Activated naive CD4-positive, alpha-beta T cell treated with anti-CD3 and anti-CD28 coated beads for 36 hours (primary cell): Measurements from ENCODE around the gene ZFAND6. TPM values are rescaled to one million over a fixed set of nuclear protein-coding genes. Genes with fewer than 3 reads are reported as not detected.
A peak's percentile ranks its signal among the peaks of the same experiment; 100 is the strongest.

Experiments
- CTCF ChIA-PET: fragments of 350-600 bp; sonication (Branson Sonifier 250); formaldehyde crosslinking; loops from one replicate; lab custom pipeline; 2021; ENCODE audit warnings: antibody characterized with exemption; lab: Charles Lee
- DNase-seq: peaks from one replicate; pipeline ENCODE4 v3.0.0-alpha.2; 2020
- H3K27ac Mint-ChIP-seq: one replicate; pipeline ENCODE4 v1.8.0; 2021; ENCODE audit warnings: mild to moderate bottlenecking, mixed read lengths
- H3K27me3 Mint-ChIP-seq: one replicate; pipeline ENCODE4 v1.8.0; 2021; ENCODE audit warnings: low read depth, mixed read lengths
- H3K36me3 Mint-ChIP-seq: one replicate; pipeline ENCODE4 v1.8.0; 2021; ENCODE audit warnings: low read depth, mixed read lengths
- H3K4me1 Mint-ChIP-seq: one replicate; pipeline ENCODE4 v1.8.0; 2021; ENCODE audit warnings: low read depth, mixed read lengths
- H3K4me3 Mint-ChIP-seq: one replicate; pipeline ENCODE4 v1.8.0; 2021; ENCODE audit warnings: mild to moderate bottlenecking, moderate library complexity, mixed read lengths
- H3K9me3 Mint-ChIP-seq: one replicate; pipeline ENCODE4 v1.8.0; 2021; ENCODE audit warnings: mixed read lengths
- intact Hi-C: fragments of 100-400 bp; cut with micrococcal nuclease; formaldehyde crosslinking; loops from one replicate; pipeline ENCODE4 v1.15.1; 2023
- total RNA-seq, 2 experiments: library from RNA; stranded (reverse); gene quantifications; one replicate each; pipeline ENCODE4 v1.2.3, GENCODE V29; 2021

Gene ZFAND6
- total RNA-seq, 2 experiments from 2014 or later: 28.9 to 29.6 TPM

DNA sequence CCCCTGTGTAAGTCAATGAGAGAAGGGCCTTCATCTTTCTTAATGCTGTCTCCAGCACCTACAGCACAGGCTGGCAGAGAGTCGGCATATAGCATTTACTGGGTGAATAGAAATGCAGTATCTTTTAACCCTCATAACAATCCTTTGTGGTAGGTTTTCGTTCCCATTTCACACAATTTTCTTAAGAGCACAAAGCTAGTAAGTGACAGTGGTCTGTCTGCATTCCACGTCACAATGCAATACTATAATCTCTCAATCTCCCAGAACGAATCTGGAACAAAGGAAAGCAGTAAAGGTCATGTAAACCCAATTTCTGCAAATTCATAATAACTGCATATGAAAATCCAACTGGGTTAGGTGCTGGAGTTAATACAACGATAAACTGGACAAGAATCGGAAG is 1.4 kb upstream of the ZFAND6 start:
- intact Hi-C loops: loop anchor here (2.0 kb wide), 1 partner anchor 161 kb away; the partner anchor contains the start of gene MTHFS
- Mint-ChIP-seq H3K36me3 (no peaks in the 10 kb centered on the region), H3K27ac (no peak overlapping the region), H3K4me3 (peak overlapping the region; percentile 45), H3K27me3 (no peaks in the 10 kb centered on the region), H3K4me1 (peaks cover 24% of the 10 kb centered on the region), H3K9me3 (no peaks in the 10 kb centered on the region)
- CTCF ChIA-PET: no interaction called here
- no peak for DNase-seq

DNA sequence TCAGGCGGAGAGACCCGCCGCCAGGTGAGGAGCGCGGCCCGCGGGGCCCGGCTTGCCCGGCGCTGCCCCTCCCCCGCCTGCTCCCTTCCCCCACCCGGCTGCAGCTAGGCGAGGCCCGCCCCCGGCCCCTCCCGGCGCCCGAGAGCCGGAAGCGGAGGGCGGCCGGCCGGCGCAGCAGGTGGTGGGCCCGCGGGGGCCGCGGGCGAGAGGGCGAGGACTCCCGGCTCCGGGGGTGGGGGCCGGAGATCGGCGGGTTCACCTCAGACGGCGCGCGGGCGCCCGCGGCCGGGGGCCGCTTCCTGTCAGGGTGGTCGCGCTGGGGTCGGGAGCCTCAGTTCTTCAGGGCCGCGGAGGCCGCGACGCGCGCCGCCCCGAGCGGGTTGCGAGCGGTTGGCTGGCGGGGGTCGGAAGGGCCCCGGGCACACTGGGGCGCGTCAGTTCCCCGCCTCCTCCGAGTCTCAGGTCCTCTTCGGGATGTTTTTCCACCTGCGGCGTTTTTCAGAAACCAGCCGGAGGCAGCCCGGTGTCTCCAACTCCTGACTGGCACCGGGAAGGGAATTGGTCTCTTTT is 395 bp downstream of the ZFAND6 start:
- no peaks in the 10 kb centered on the region for H3K36me3 Mint-ChIP-seq
- peak overlapping the region; percentile 89 for H3K27ac Mint-ChIP-seq

DNA sequence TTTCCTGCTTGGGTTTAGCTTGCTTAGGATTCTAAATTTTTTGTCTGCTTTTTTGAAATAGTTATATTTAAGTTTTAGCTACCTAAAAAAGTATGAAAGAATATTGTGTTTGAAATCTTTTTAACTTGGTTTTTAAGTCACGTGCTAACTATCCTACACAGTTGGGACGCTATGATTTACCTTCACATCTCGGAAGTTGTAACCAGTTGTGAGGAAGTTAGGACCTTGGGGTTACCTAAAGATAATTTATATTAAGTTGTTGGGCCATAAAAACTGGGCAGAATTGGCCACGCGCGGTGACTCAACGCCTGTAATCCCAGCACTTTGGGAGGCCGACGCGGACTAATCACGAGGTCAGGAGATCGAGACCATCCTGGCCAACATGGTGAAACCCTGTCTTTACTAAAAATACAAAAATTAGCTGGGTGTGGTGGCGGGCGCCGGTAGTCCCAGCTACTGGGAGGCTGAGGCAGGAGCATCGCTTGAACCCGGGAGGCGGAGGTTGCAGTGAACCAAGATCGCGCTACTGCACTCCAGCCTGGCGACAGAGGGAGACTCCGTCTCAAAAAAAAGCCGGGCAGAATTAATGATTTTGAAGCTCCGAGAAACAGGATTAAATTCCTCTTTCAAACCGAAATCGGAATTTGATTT is 1.0 kb downstream of the ZFAND6 start:
- peaks cover 38% of the 10 kb centered on the region for H3K4me1 Mint-ChIP-seq
- no peaks in the 10 kb centered on the region for H3K9me3 Mint-ChIP-seq
- H3K36me3 Mint-ChIP-seq: no peaks in the 10 kb centered on the region
- no peaks in the 10 kb centered on the region for H3K27me3 Mint-ChIP-seq
- CTCF ChIA-PET: interaction anchor here (0.7 to 2.0 kb wide), 10 partner anchors 11 to 101 kb away, joined by 3 to 9 read pairs (median 4); no protein-coding TSS in a partner anchor
- DNase-seq: peak; percentile 62
- H3K27ac Mint-ChIP-seq: peak overlapping the region; percentile 87
- intact Hi-C loops: loop anchor here (1.0 to 2.0 kb wide), 2 partner anchors 113 to 174 kb away; no protein-coding TSS in a partner anchor
- peak overlapping the region; percentile 79 for H3K4me3 Mint-ChIP-seq

More for the DNA sequence above, 395 bp downstream of the ZFAND6 start:
- Mint-ChIP-seq H3K9me3 (no peaks in the 10 kb centered on the region), H3K4me1 (peaks cover 31% of the 10 kb centered on the region), H3K27me3 (no peaks in the 10 kb centered on the region), H3K4me3 (peak overlapping the region; percentile 87)
- peak; percentile 45 for DNase-seq
- CTCF ChIA-PET: interaction anchor here (0.7 to 2.0 kb wide), 7 partner anchors 10 to 99 kb away, joined by 3 to 9 read pairs (median 4); no protein-coding TSS in a partner anchor
- intact Hi-C loops: loop anchor here (1.0 to 2.0 kb wide), 8 partner anchors 12 to 175 kb away; partner anchors contain the start of genes FAH and MTHFS

DNA sequence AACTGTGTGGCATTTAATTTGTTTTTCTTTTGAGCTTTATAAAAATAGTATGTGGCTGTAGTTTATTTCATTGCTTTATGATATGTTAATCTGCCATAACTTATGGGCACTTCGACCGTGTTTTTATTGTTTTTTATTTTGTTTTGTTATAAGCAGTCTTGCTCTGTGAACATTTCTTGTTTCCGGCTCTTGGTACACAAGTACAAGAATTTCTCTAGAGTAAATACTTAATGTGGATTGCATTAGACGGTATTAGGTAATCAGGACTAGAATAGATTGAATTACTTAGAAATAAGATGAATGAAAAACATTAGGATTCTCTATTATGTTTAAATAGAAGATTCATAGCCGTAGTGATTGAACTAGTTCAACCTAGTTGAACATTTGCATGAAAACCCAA is 2.1 kb downstream of the ZFAND6 start:
- intact Hi-C loops: loop anchor here (2.0 kb wide), 1 partner anchor 173 kb away; no protein-coding TSS in a partner anchor
- peak overlapping the region; percentile 79 for H3K4me3 Mint-ChIP-seq
- no peaks in the 10 kb centered on the region for H3K9me3 Mint-ChIP-seq
- no peaks in the 10 kb centered on the region for H3K36me3 Mint-ChIP-seq
- no peak for DNase-seq
- CTCF ChIA-PET: interaction anchor here (0.8 to 2.1 kb wide), 2 partner anchors 100 to 111 kb away, joined by 3 to 14 read pairs; no protein-coding TSS in a partner anchor
- peaks cover 38% of the 10 kb centered on the region for H3K4me1 Mint-ChIP-seq
- H3K27ac Mint-ChIP-seq: no peak overlapping the region
- H3K27me3 Mint-ChIP-seq: no peaks in the 10 kb centered on the region

DNA sequence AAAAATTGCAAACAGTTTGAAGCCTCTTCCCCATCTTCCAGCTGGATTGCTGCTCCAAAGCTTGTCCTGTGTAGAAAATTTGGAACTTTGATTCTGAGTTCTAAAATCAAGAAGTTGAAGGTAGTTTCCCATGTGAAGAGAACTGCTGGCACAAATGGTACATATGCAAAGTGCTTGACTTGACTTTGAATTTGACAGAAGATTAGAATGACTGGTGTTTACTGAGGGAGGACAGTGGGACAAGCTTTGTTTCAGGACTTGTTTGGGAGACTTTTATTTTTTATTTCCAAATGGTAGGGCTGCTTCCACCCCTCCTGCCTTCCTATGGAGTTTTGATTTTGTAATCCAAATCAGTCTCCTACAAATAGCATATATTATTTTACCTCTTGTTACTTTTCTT is 7.4 kb downstream of the ZFAND6 start:
- no peak overlapping the region for H3K27ac Mint-ChIP-seq
- no peaks in the 10 kb centered on the region for H3K36me3 Mint-ChIP-seq
- no peak overlapping the region for H3K4me3 Mint-ChIP-seq
- H3K9me3 Mint-ChIP-seq: no peaks in the 10 kb centered on the region
- H3K4me1 Mint-ChIP-seq: peaks cover 56% of the 10 kb centered on the region
- H3K27me3 Mint-ChIP-seq: no peaks in the 10 kb centered on the region
- intact Hi-C loops: no loop called here
- CTCF ChIA-PET: no interaction called here
- DNase-seq: no peak

DNA sequence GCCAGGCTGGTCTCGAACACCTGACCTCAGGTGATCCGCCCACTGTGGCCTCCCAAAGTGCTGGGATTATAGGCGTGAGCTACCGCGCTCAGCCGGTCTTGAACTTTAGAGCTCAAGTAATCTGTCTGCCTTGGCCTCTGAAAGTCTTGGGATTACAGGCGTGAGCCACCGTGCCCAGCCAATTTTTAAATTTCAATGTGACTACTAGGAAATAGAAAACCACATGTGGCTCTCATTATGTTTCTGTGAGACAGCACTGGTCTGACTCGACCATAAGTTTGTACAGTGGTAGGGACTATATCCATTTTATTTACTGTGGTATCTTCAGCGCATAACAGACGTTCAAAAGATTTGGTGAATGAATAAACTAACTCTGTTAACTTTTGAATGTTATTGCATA is 9.1 kb downstream of the ZFAND6 start:
- H3K36me3 Mint-ChIP-seq: no peaks in the 10 kb centered on the region
- intact Hi-C loops: no loop called here
- no peak for DNase-seq
- H3K9me3 Mint-ChIP-seq: no peaks in the 10 kb centered on the region
- H3K4me3 Mint-ChIP-seq: no peak overlapping the region
- CTCF ChIA-PET: no interaction called here
- no peaks in the 10 kb centered on the region for H3K27me3 Mint-ChIP-seq
- peaks cover 56% of the 10 kb centered on the region for H3K4me1 Mint-ChIP-seq
- H3K27ac Mint-ChIP-seq: no peak overlapping the region

DNA sequence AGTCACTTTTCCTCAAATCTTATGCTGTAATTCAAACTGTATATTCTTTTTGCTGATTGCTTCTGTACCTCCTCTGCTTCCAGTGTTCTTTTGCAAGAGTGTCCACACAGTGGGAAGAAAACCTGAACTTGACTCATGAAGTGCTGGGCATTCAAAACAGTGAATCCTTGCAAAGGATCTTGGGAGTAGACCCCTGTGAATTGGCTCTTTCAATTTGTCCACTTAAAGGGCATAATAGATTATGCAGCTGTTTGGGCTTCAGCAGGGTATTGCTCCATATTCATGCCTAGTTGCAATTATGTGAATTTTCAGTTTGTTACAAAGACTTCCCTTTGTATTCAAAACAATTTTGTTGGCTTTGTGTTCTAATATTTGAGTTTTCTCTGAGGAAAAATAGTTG is 11.4 kb downstream of the ZFAND6 start:
- no peaks in the 10 kb centered on the region for H3K9me3 Mint-ChIP-seq
- peaks cover 2% of the 10 kb centered on the region for H3K36me3 Mint-ChIP-seq
- no peaks in the 10 kb centered on the region for H3K27me3 Mint-ChIP-seq
- H3K4me3 Mint-ChIP-seq: no peak overlapping the region
- DNase-seq: no peak
- H3K27ac Mint-ChIP-seq: no peak overlapping the region
- CTCF ChIA-PET: interaction anchor here (0.6 kb wide), 2 partner anchors 25 to 618 kb away, joined by 3 read pairs; no protein-coding TSS in a partner anchor
- peaks cover 57% of the 10 kb centered on the region for H3K4me1 Mint-ChIP-seq
- intact Hi-C loops: no loop called here

DNA sequence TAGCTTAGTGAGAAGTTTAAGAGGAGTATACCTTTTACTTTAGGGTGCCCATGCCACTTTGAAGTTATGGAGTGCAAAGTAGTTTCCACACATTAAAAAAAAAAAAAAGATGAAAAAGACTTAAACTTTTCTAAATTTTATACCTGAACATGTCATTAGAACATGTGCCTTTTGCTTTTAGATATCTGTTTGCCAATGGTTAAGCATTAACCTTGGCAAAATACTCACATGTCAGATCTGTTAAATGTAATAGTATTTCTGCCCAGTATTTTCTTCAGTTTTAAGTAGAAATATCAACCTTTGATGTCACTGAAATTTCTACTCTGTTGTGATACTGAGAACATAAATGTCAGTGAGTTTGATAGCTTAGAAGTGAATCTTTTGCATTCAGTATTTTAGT is 12.2 kb downstream of the ZFAND6 start:
- Mint-ChIP-seq H3K36me3 (peaks cover 2% of the 10 kb centered on the region), H3K9me3 (no peaks in the 10 kb centered on the region), H3K4me1 (peaks cover 63% of the 10 kb centered on the region), H3K27me3 (no peaks in the 10 kb centered on the region), H3K27ac (no peak overlapping the region), H3K4me3 (peak overlapping the region; percentile 8)
- DNase-seq: no peak
- intact Hi-C loops: loop anchor here (1.0 kb wide), 1 partner anchor 12 kb away; the partner anchor contains the start of gene ZFAND6
- CTCF ChIA-PET: interaction anchor here (1.6 kb wide), 1 partner anchor 11 kb away, joined by 5 read pairs; no protein-coding TSS in a partner anchor

DNA sequence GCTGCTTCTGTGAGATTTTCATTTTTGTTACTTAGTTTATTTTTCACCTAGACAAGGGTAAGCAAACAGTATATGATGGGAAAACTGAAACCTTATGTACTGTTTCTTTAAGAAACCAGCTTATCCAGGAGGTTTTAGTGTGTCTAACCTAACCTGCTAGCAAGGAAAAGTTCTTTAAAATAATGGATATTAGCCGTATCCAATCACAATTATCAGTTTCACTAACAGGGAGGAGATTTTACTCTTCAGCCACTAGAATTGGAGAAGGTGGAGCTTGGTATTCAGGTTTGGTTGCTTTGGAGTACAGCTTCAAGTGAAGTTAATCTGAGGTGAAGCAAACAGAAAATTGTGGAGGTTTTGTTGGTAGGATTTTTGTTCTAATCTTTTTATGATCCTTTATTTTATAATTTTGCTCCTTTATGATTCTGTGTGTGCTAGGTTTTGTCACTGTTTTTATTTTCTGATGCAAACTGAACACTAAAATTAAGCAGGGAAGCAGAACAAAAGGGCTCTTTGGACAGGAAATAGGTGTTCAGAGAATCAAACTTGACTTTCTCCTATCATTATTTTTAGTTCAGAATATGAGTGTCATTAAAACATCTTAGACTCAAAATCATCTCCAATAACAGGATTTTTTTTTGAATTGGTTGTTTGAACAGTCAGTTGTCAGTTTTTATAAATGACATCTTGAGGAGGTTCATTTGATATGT is 13.0 kb downstream of the ZFAND6 start:
- H3K27me3 Mint-ChIP-seq: no peaks in the 10 kb centered on the region
- intact Hi-C loops: loop anchor here (1.0 kb wide), 1 partner anchor 13 kb away; the partner anchor contains the start of gene ZFAND6
- H3K9me3 Mint-ChIP-seq: no peaks in the 10 kb centered on the region
- peak overlapping the region; percentile 75 for H3K27ac Mint-ChIP-seq
- CTCF ChIA-PET: interaction anchor here (0.8 to 1.6 kb wide), 3 partner anchors 12 to 100 kb away, joined by 3 to 5 read pairs (median 3); no protein-coding TSS in a partner anchor
- H3K4me3 Mint-ChIP-seq: peak overlapping the region; percentile 82
- peaks cover 7% of the 10 kb centered on the region for H3K36me3 Mint-ChIP-seq
- peak; percentile 33 for DNase-seq
- peaks cover 62% of the 10 kb centered on the region for H3K4me1 Mint-ChIP-seq

DNA sequence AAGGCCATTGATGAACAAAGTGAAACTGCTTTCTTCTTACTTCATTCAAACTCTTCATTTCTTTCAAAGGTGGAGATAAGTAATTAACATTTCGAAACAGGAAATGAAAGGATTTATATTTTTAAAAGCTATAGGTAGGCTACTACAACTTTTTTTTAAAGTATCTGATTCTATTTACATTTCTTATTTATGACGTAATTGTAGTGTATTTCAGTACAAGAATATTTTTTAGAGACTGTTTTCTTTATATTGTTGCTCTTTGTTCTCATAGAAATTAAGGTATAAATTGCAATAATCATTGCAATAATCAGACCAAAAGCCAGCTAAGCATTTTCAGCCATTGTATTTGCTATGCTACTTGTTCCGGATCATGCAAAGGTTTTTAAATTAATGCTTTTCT is 13.7 kb downstream of the ZFAND6 start:
- intact Hi-C loops: no loop called here
- peaks cover 10% of the 10 kb centered on the region for H3K36me3 Mint-ChIP-seq
- no peak for DNase-seq
- peaks cover 65% of the 10 kb centered on the region for H3K4me1 Mint-ChIP-seq
- H3K27me3 Mint-ChIP-seq: no peaks in the 10 kb centered on the region
- CTCF ChIA-PET: interaction anchor here (0.9 kb wide), 1 partner anchor 17 kb away, joined by 3 read pairs; no protein-coding TSS in a partner anchor
- no peaks in the 10 kb centered on the region for H3K9me3 Mint-ChIP-seq
- no peak overlapping the region for H3K27ac Mint-ChIP-seq
- peak overlapping the region; percentile 36 for H3K4me3 Mint-ChIP-seq

DNA sequence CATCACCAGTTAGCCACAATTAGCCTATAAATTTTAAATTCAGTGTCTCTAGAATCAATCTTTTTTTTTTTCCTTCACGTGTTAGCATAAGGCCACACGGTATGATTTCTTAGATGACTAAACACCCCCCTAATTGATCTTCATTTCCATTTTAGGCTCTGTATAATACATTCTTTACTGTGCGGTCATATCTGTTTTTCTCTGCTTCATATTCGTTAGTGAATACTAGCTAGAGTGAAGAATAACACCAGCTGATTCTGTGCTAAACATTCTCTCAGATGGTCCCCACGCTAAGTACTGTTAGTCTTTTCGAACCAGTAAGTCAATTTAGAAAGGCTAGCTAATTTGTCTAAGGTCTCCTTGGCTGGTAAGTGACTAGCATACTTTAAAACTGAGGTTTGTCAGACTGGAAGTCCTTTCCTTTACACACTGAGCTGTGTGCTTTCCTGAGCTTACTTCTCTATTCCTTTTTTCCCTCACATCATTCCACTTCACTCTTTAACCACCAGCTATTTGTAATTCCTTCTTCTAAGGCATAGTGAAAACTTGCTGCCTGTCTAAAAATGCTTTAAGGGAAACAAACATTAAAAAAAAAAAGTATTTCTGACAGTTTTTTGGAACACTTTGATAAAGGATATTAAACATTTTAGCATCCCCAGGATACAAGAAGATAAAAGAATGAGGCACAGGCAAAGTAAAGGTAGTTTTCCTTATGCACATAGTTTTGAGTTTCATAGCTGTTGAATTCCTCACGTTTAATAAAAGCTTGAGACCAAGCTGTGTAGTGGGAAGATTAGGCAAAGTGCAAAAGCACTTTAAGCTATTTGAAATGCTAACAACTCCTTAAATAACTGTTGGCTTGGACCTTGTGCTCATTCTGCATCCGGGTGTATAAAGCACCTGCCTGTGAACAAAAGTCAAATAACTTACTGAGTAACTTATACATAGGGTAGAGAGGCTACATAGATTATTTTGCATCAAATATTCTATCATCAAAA is 17.1 kb downstream of the ZFAND6 start:
- H3K27me3 Mint-ChIP-seq: no peaks in the 10 kb centered on the region
- CTCF ChIA-PET: interaction anchor here (0.7 to 0.9 kb wide), 2 partner anchors 11 to 68 kb away, joined by 3 to 4 read pairs; no protein-coding TSS in a partner anchor
- DNase-seq: no peak
- no peaks in the 10 kb centered on the region for H3K9me3 Mint-ChIP-seq
- H3K27ac Mint-ChIP-seq: no peak overlapping the region
- peaks cover 47% of the 10 kb centered on the region for H3K4me1 Mint-ChIP-seq
- intact Hi-C loops: no loop called here
- H3K4me3 Mint-ChIP-seq: no peak overlapping the region
- peaks cover 12% of the 10 kb centered on the region for H3K36me3 Mint-ChIP-seq
